ENCODE measurements around the gene KLHL14.

- no peak for TF ChIP-seq EZH2 (IDR thresholded peaks at IDR 0.05; ENCODE audit: low read depth, unreplicated experiment)
- TF ChIP-seq CREB1 (CRISPR knock-in tag; IDR thresholded peaks at IDR 0.05; ENCODE audit: low read depth): no peak
- no peak for TF ChIP-seq CTCF (conservative IDR thresholded peaks at IDR 0.05; ENCODE audit: low read depth in 2 of 2)
- TF ChIP-seq POLR2AphosphoS5 (IDR thresholded peaks at IDR 0.05; ENCODE audit: low read depth): no peak
- TF ChIP-seq REST (IDR thresholded peaks at IDR 0.05; ENCODE audit: unreplicated experiment): no peak
Measured at GRCh38 chr18:32688821-32689220, 84.0 kb downstream of the KLHL14 start.

Measured in GM23338 (cell line).